Fibroblast of skin of abdomen (primary cell): ENCODE results near the gene ANKRD6.

Source experiments
- DNase-seq: peaks from one replicate; pipeline ENCODE4 v3.0.0-alpha.2; 2013

Gene ANKRD6

DNA sequence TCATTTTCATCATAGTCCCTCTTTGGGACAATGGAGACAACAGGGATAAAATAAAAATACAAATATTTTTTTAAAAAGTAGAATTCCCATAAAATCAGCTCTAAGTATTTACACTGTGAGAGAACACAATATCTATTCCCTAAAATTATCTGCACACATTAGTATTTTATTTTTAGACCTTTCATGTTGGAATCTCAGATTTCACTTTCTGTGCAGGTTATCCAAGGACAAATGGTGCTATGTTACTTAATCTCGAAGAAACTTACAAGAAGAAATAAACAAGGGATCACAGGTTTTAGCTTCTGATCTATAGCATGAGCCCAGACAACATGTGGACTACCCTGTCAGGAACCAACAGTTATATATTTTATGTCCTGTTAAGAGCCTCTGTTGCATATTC lies 228.6 kb downstream of the ANKRD6 start:
- no peak for DNase-seq

- DNase-seq = no peak
These were observed 229.8 kb downstream of the ANKRD6 start for GRCh38 chr6:89662659-89663223.

DNA sequence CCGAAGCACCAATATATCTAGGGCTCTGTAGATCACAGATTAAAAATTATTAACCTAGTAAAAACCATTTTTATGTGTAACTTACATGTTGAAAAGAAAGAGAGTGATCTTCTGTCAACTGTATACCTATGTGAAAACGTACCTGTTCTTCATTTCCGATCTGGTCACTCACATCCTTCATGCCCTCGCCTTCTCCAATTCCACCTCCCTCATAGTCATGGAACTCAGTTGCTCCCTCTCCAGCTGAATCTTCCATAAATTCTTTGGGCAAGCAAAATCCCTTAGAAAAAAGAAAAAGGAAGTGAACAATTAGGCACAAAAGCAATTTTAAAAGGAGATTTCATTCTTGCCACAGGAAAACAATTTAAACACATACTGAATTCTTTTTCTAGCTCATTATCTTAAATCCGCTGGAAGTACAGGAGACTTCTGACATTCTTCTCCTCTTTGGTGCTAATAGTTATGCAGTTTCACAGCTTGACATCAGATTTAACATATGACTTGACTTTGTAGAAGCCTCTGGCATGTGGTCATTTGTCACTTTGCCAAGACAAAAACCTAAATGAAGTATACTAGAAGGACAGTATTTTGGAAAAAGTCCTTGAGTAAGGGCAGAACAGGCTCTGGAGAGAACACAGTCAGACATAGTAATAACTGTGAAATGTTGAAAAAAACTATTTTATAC lies 235.1 kb downstream of the ANKRD6 start:
- peak; percentile 62 for DNase-seq

- peak; percentile 9 for DNase-seq
These were observed 236.1 kb downstream of the ANKRD6 start for GRCh38 chr6:89669002-89669401.

DNA sequence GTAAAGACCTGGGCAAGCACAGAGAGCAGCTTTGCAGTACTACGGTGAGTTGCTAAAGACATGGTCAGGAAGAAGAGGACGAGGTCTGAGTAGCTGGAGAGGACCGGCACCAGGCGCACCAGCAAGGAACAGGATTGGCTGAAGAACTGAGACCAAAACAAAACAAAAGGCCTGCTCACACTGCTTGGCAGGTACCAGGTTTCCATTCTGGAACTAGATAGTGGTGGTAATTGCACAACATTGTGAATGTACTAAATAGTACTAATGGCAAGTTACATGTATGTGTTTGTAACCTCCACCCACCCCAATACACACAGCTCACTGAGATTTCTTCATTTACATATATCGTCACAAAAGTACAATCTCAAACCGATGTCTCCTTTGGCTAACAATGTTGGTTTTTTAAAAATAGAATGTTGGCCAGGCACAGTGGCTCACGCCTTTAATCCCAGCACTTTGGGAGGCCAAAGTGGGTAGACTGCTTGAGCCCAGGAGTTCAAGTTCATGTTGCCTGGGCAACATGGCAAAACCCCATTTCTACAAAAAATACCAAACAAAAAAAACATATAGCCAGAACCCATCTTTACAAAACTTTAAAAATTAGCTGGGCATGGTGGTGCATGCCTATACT lies 238.1 kb downstream of the ANKRD6 start:
- DNase-seq = no peak

DNA sequence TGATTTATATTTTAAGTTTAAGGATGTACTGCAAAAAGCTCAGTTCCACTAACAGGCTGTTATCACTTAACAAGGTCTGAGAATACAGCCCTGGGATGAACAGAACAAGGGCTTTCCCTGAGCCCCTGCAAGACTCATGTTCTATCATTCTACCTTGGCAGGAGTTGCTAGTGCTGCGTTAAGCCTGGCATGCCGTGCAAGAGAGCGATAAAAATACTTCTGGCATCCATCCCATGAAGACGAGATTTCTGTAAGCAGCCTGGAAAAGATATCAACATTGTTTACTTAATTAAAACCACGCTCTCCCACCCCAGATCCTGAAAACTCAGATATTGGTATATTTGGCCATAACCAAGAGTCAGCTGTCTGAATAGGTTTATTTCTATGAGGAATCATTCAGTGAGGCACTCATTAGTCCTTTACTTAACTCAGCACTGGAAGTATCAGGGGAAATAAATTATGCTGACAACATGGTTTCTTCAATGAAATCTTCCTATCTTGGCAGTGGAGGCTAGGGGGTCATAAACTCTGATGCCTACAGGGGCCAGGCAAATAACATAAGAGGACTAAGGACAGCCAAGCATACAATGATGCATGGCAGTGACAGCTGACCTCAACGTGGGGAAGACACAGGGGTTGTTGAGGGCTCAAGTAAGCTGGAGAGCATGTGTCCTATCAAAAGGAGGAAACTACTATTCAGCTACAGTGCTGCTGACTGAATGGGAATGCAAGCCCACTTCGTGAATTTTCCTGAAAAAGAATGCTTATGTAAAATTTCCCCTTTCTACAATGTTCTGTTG lies 243.2 kb downstream of the ANKRD6 start:
- peak; percentile 39 for DNase-seq

DNA sequence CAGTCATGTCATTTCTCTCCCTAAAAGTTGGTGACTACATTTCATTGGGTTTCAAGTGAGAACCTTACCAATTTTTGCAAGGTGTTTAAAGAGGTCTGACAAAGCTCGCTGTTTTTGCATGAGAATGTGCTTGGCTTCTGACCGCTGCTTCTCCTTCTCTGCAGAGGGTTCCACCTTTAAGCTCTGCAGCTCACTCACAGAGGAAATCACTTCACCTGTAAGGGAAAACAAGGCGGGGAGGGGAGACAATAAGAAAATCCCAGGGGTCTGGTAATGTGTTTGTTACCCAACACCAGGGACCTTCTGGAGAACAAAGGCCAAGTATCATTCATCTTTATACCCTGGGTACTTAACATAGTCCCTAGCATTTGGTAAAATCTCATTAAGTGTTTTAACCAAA lies 245.6 kb downstream of the ANKRD6 start:
- DNase-seq = no peak

DNA sequence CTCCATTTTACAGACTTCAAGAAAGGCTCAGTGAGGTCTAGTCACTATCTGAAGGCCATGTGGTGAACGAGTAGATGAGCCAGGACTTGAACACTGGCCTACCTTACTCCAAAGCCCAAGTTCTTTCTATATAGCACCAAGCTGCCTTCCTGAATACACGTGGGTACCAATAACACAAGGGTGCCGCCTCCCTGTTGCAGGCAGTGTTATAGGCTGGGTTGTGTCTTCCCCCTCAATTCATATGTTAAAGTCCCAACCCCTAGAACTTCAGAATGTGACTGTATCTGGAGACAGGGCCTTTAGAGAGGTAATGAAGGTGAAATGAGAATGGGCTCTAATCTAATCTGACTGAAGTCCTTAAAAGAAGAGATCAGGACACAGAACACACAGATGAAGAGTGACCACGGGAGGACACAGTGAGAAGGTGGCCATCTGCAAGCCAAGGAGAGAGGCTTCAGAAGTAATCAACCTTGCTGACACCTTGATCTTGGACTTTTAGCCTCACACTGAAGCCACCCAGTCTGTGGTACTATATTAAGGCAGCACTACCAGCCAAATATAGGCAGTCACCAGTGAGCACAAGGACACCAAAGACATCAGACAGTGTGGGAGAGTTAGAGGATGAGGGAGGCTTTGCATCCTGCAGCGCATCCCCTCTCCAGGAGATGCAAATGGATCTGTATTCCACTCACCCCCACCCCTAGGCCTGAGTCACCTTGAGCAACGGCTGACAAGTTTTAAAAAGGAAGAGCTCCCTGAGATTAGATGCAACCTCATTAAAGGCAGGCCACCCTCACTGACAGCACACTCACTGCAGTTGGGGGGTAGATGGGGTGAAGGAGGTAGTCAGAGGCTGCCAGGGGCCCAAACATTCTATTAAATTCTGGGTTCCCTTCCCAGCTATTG lies 246.5 kb downstream of the ANKRD6 start:
- DNase-seq = no peak

- DNase-seq = no peak
These were observed 247.2 kb downstream of the ANKRD6 start for GRCh38 chr6:89680150-89680549.

GRCh38 chr6:89680551-89680950 lies 247.6 kb downstream of the ANKRD6 start:
- no peak for DNase-seq

GRCh38 chr6:89681983-89682564 lies 249.1 kb downstream of the ANKRD6 start:
- no peak for DNase-seq

DNA sequence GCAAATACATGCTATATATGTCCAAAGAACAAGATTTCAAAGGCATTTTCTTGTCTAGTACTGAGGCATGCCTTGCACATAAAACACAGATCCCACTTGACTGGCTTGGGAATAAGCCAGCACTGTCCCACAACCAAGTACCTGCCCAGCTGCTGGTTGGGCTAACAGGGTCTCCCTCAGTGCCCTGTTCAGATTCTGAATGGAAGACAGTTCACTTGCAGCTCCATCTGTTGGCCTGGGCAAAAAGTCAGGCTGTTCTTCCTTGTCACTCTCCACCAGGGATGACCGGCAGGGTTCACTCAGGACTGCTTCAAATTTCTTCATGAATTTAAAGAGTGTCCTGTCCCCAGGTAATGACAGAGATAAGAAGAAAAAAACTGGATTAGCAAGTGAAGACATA lies 250.0 kb downstream of the ANKRD6 start:
- DNase-seq = no peak
